Femur (tissue), 1 donor: ENCODE measurements around the gene ZNF300.
"Not testable (repeated sequence)": the region's sequence is repeated elsewhere in the genome, so short reads cannot be mapped to it uniquely, and the experiment has no call there.

Experiments used
- DNase-seq: peaks from one replicate; pipeline ENCODE4 v3.0.0-alpha.2; 2017

The ZNF300 gene

DNA sequence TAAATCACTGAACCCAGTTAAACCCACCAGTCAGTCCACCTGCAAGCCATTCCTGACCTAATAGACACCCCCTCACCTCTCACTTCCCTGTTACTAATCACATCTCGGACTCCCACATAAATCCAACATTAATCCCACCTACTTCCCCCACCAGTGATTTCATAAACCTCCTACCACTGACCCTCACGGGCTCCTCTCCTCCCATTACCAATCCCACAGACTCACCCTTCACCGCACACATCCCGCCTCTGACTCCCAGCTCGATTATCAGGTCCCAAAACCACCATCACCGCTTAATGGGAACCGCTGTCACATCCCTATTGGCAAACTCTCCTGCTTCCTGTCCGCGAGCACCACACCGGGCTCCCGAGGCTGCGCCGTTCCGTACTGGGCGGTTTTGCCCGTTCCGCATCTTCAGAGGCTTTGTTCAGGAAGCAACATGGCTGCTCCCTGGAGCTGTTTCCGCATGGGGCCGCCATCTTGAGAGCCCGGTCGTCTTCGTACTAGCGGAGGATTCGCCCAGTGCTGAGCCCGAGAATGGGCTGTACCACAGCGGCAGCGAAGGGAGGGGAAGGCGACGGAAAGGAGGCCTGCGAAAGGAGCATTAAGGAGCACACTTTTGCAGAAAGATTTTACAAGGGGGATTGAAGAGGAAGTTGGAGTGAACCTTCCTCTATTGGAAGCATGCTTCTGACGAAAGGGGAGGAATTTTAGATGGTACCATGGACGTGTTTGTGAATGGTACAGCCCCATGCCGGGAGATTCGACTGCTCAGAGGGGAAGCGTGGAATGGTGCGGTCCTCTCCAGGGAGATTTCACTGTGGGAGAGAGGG is at the start of gene ZNF300:
ZNF300 (minus strand) TSS at position 502 of the 833 bp plus-strand sequence. CDS start 1,825 bp downstream, outside the sequence.
- DNase-seq = peak; percentile 95

GRCh38 chr5:150948539-150948938 is 43.8 kb upstream of the ZNF300 start:
- no peak for DNase-seq

DNA sequence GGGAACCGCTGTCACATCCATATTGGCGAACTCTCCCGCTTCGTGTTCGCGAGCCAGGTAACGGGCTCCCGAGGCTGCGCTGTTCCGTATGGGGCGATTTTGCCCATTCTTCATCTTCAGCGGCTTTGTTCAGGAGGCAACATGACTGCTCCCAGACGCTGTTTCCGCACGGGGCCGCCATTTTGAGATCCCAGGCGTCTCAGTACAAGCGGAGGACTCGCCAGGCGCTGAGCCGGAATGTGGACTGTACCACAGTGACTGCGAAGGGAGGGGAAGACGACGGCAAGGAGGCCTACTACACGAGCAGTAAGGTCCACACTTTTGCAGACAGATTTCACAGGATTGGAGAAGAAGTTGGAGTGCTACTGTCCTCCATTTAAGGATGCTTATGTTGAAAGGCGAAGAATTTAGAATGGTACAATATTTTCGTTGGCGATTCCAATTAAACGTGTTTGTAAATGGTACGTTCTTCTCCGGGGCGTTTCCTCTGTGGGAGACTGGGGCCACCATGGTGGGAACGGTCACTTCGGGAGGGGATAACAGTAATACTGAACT is 41.6 kb upstream of the ZNF300 start:
- peak; percentile 93 for DNase-seq

DNA sequence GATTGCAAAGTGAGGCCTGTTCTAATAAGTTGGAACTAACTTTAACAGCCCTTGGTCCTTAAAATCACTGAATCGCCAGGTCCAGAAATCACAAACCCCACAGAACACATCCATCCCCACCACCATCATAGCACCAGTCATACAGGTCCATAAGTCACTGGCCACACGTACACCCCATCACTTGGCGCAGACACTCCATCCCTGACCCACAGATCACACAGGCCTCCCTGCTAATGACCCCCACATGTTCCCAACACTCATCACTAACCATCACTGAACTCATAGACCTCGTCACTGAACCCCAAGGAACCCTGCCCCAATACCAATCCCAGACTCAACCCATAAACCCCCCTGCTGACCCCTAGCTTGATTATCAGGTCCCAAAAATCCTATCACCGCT is 41.2 kb upstream of the ZNF300 start:
- DNase-seq = no peak

GRCh38 chr5:150945486-150945885 is 40.7 kb upstream of the ZNF300 start:
- no peak for DNase-seq

DNA sequence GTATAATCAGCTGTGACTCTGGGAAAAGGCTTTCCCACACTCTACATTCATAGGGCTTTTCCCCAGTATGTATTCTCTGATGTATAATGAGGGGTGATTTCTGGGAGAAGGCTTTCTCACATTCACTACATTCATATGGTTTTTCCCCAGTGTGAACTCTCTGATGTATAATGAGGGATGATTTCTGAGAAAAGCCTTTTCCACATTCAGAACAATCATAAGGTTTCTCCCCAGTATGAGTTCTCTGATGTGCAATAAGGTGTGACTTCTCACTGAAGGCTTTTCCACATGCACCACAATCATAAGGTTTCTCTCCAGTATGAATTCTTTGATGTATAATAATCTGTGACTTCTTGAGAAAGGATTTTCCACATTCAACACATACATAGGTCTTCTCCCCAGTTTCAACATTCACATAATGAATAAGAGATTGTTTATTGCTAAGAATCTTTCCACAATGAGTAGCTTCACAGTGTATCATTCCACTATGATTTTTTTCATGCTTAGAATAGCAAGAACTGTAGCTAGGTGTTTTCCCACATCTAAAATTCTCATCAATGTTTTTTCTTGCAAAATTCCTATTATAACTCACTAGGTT is 26.7 kb upstream of the ZNF300 start:
- no peak for DNase-seq

- DNase-seq = no peak
These were observed 13.8 kb upstream of the ZNF300 start for GRCh38 chr5:150918613-150919012.

- no peak for DNase-seq
These were observed 7.6 kb upstream of the ZNF300 start for GRCh38 chr5:150912312-150912814.

DNA sequence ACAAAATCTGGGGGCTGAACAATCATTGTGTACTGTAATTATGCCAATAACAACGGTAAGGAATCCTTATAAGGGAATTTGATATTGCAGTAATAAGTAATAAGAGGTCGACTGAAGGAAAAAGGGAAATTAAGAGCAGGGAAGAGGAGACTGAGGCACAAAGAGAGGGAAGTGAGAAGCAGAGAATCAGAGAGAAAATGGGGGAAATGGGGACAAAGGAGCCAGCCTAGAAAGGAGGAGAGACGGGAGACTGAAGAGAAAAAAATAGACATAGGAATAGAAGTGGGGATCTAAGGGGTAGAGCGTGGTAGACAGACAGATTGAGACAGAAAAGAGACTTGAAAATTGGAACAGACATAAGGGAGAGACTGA is 518 bp upstream of the ZNF300 start:
- DNase-seq = no peak

DNA sequence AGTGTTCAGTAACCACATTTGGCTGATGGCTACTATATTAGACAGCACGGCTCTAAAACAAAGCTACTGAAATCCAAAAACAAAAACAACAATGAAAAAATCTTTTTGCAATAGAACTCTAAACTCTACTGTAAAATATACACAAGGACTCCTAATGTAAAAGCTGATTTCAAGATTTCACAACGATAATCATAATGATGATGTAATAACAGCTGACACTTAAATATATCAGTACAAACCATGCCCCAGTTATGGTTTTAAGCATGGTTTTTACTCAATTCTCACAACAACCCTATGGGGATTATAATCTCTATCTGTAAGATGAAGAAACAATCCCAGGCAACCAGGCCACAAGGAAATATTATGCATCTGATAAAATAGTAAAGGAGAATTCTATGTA is 3.3 kb downstream of the ZNF300 start:
- no peak for DNase-seq

GRCh38 chr5:150895431-150896428 is 9.1 kb downstream of the ZNF300 start:
- DNase-seq = no peak

DNA sequence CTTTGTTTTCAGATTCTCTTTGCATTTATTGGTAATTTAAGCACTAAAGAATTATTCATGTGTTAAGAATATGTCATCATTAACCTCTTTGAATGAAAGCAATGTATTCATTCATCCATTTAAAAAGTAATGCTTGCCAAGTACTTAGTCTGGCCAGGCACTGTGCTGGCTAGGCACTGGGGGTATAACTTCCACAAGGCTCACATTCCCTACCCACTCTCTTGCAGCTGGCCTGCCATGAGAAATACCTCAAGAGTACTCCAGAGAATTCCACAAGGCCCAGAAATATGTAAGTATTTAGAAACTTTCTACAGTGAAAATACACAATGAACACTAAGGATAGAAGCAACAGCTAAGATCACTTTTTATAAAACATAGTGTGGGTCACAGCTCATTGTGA is 25.4 kb downstream of the ZNF300 start:
- no peak for DNase-seq

DNA sequence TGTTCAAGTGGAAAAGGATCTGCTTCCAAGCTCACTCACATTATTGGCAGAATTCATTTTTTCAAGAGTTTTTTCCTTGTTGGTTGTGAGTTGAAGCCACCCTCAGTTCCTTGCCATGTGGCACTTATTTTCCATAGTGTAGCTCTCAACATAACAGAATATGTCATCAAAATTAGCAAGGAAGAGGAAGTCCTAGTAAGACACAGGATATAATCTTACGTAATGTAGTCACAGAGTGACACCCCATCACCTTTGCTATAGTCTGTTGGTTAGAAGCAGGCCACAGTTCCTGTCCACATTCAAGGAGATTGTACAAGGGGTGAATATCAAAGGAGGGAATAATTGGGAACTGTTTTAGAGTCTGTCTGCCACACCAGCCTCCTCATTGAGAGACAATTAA is 42.7 kb downstream of the ZNF300 start:
- no peak for DNase-seq

GRCh38 chr5:150860246-150860821 is 44.4 kb downstream of the ZNF300 start:
- DNase-seq = no peak

DNA sequence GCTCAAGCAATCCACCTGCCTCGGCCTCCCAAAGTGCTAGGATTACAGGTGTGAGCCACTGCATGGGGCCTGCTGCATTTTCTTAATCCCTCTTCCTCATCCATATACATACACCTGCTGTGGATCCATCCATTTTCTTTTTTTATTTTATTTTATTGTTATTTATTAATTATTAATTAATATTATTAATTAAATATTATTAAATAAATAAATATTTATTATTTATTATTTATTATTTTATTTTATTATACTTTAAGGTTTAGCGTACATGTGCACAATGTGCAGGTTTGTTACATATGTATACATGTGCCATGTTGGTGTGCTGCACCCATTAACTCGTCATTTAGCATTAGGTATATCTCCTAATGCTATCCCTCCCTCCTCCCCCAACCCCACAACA is 48.1 kb downstream of the ZNF300 start:
- not testable (repeated sequence) for DNase-seq

DNA sequence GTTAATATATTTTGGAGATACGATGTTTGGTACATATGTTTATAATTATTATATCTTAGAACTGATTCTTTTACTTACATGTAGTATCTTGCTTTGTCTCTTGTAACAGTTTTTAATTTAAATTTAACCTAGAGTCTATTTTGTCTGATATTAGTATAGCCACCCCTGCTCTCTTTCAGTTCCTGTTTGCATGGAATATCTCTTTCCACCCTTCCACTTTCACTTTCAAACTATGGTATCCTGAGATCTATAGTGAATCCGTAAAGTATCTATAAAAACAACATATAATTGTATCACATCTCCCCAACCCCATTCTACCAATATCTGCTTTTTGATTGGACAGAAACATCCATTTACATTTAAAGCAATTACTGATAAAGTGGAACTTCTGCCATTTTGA is 51.2 kb downstream of the ZNF300 start:
- DNase-seq = no peak

DNA sequence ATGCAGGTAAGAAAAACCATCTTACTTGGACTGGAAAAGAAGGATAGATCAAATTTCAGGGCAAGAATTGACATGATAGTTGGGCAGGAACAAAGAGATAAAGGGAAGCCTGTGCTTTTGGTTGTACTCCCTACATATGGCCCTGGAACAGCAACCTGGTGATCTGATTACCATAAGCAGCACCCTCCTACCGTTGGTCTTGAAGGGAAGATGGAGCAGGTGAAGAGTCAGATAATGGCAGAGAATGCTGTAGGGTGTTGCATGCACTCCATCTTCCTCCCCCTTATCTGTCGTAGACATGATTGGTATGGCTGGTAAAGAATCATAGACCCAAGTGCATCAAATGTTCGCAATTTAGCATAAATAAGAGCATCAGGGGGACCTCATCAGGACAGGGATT is 53.7 kb downstream of the ZNF300 start:
- no peak for DNase-seq

DNA sequence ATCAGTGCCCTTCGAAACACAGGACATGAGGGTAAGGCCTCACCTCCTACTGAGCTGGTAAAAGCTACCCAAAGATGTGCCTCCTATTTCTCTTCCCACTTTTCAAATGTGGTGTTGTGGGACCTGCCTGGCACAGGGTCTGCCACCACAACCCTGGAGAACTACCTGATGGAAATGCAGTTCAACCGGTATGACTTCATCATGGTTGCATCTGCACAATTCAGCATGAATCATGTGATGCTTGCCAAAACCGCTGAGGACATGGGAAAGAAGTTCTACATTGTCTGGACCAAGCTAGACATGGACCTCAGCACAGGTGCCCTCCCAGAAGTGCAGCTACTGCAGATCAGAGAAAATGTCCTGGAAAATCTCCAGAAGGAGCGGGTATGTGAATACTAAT is 56.5 kb downstream of the ZNF300 start:
- no peak for DNase-seq

DNA sequence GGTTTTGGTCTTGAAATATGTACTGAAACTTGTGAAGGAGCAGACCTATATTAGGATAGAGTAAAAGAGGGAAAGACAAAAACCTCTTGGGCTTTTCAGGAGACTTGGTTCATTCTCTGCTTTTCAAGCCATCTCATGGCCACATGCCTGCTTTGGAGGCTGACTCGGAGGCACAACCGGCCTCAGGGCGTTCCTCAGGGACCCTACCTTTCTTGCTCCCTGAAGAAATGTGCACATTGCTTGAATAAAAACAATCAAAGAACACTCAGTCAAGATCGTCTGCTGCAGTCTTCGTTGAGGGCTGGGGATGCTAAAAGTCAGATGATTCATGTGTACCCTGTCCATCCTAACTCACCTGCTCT is 57.5 kb downstream of the ZNF300 start:
- DNase-seq = no peak

DNA sequence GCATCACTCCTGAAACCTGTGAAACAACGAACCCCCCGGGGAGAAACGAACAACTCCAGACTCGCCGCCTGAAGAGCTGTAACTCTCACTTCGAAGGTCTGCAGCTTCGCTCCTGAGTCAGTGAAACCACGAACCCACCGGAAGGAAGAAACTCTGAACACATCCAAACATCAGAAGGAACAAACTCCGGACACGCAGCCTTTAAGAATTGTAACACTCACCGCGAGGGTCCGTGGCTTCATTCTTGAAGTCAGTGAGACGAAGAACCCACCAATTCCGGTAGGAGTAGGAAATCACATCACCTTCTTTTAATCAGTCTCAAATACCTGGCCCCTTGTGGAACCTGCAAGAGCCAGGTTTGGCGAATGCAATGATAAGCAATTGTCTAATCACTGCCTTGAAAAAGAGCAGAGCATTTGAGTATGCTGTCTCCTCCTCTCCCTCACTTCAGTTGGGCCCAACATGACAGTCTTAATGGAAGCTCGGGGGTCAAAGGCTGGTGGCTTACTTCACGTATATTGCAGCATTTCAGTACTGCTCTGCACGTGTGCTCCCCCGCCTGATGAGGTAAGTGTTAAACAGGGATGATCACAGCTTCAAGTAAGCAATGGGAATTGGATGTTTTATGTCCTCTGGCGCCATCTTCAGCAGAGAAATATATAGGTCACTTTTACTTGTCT is 58.0 kb downstream of the ZNF300 start:
- DNase-seq = peak; percentile 66

- not testable (repeated sequence) for DNase-seq
These were observed 58.5 kb downstream of the ZNF300 start, which contains the start of gene IRGM for GRCh38 chr5:150846308-150846653. TSS of gene IRGM (plus strand) at chr5:150846521. CDS start at chr5:150848124, 1,603 bp downstream.
